DMS153 treated with DMSO at 0.1 percent for 48 hours (cell line): ENCODE measurements around the gene SEBOX.

Experiments
- DNase-seq: peaks from one replicate; lab custom pipeline; 2025; ENCODE audit not compliant: unreplicated experiment; lab: John Stamatoyannopoulos, UW

The SEBOX gene

GRCh38 chr17:28368915-28369683 is 4.1 kb upstream of the SEBOX start:
- no peak for DNase-seq

GRCh38 chr17:28368306-28368831 is 3.4 kb upstream of the SEBOX start:
- DNase-seq, result no peak

GRCh38 chr17:28367641-28368305 is 2.8 kb upstream of the SEBOX start:
- no peak for DNase-seq

- DNase-seq, result no peak
Measured at GRCh38 chr17:28366605-28367004, 1.6 kb upstream of the SEBOX start.

GRCh38 chr17:28365487-28365886 is 488 bp upstream of the SEBOX start:
- DNase-seq, result no peak

- no peak for DNase-seq
Measured at GRCh38 chr17:28363776-28364650, 986 bp downstream of the SEBOX start.

GRCh38 chr17:28363186-28363585 is 1.8 kb downstream of the SEBOX start:
- DNase-seq, result no peak

GRCh38 chr17:28357901-28358197 is 7.2 kb downstream of the SEBOX start:
- no peak for DNase-seq

- peak; percentile 82 for DNase-seq
Measured at GRCh38 chr17:28357061-28357900, 7.7 kb downstream of the SEBOX start, which contains the start of gene POLDIP2. POLDIP2 (minus strand) TSS chr17:28357527; CDS start chr17:28357448, 79 bp downstream.

GRCh38 chr17:28350271-28350670 is 14.7 kb downstream of the SEBOX start:
- no peak for DNase-seq

GRCh38 chr17:28348979-28349378 is 16.0 kb downstream of the SEBOX start:
- DNase-seq, result no peak

- no peak for DNase-seq
Measured at GRCh38 chr17:28347261-28347891, 17.6 kb downstream of the SEBOX start.

- DNase-seq, result no peak
Measured at GRCh38 chr17:28346746-28347246, 18.2 kb downstream of the SEBOX start.

GRCh38 chr17:28346199-28346580 is 18.8 kb downstream of the SEBOX start:
- no peak for DNase-seq

GRCh38 chr17:28345419-28346198 is 19.4 kb downstream of the SEBOX start:
- no peak for DNase-seq

- no peak for DNase-seq
Measured at GRCh38 chr17:28344435-28344901, 20.5 kb downstream of the SEBOX start.

- DNase-seq, result no peak
Measured at GRCh38 chr17:28344011-28344410, 21.0 kb downstream of the SEBOX start.

- no peak for DNase-seq
Measured at GRCh38 chr17:28343491-28343932, 21.5 kb downstream of the SEBOX start.

GRCh38 chr17:28342313-28342712 is 22.7 kb downstream of the SEBOX start:
- DNase-seq, result no peak
